ENCODE results near the gene PRKAG2.

Gene PRKAG2

GRCh38 chr7:151872531-151873401, 4.1 kb downstream of the PRKAG2 start:
- H3K4me3 ChIP-seq (IDR thresholded peaks at IDR 0.05; ENCODE audit: insufficient read depth, low read depth, low read length), result no peak overlapping the region
- no peak overlapping the region for H3K27ac ChIP-seq
- H3K36me3 ChIP-seq (ENCODE audit: insufficient read depth), result no peaks in the 10 kb centered on the region
- no peak overlapping the region for H3K9ac ChIP-seq
- H3K4me2 ChIP-seq, result no peak overlapping the region
- no peaks in the 10 kb centered on the region for H3K79me2 ChIP-seq (ENCODE audit: insufficient read depth, low read depth)
- H2AFZ ChIP-seq (ENCODE audit: low read depth), result no peak overlapping the region
- H3K4me1 ChIP-seq (ENCODE audit: low read depth, poor library complexity, severe bottlenecking), result peaks cover 9% of the 10 kb centered on the region
- TF ChIP-seq CTCF (conservative IDR thresholded peaks at IDR 0.05; ENCODE audit: low read depth, low read length), result no peak
- no peaks in the 10 kb centered on the region for H4K20me1 ChIP-seq (ENCODE audit: insufficient read depth)
- no peaks in the 10 kb centered on the region for H3K27me3 ChIP-seq (ENCODE audit: insufficient read depth, low read depth)

GRCh38 chr7:151871904-151872303, 5.0 kb downstream of the PRKAG2 start:
- Histone ChIP-seq H3K4me1 (ENCODE audit: low read depth, poor library complexity, severe bottlenecking) (peaks cover 8% of the 10 kb centered on the region), H2AFZ (ENCODE audit: low read depth) (no peak overlapping the region), H4K20me1 (ENCODE audit: insufficient read depth) (no peaks in the 10 kb centered on the region), H3K9ac (no peak overlapping the region), H3K4me2 (no peak overlapping the region), H3K27ac (no peak overlapping the region), H3K27me3 (ENCODE audit: insufficient read depth, low read depth) (no peaks in the 10 kb centered on the region), H3K4me3 (IDR thresholded peaks at IDR 0.05; ENCODE audit: insufficient read depth, low read depth, low read length) (no peak overlapping the region), H3K79me2 (ENCODE audit: insufficient read depth, low read depth) (no peaks in the 10 kb centered on the region), H3K36me3 (ENCODE audit: insufficient read depth) (no peaks in the 10 kb centered on the region)
- no peak for TF ChIP-seq CTCF (conservative IDR thresholded peaks at IDR 0.05; ENCODE audit: low read depth, low read length)

GRCh38 chr7:151871189-151871735, 5.7 kb downstream of the PRKAG2 start:
- H3K4me2 ChIP-seq, result no peak overlapping the region
- no peak overlapping the region for H3K9ac ChIP-seq
- no peaks in the 10 kb centered on the region for H3K27me3 ChIP-seq (ENCODE audit: insufficient read depth, low read depth)
- H2AFZ ChIP-seq (ENCODE audit: low read depth), result no peak overlapping the region
- no peaks in the 10 kb centered on the region for H3K79me2 ChIP-seq (ENCODE audit: insufficient read depth, low read depth)
- TF ChIP-seq CTCF (conservative IDR thresholded peaks at IDR 0.05; ENCODE audit: low read depth, low read length), result no peak
- no peaks in the 10 kb centered on the region for H3K36me3 ChIP-seq (ENCODE audit: insufficient read depth)
- no peak overlapping the region for H3K27ac ChIP-seq
- peaks cover 8% of the 10 kb centered on the region for H3K4me1 ChIP-seq (ENCODE audit: low read depth, poor library complexity, severe bottlenecking)
- no peak overlapping the region for H3K4me3 ChIP-seq (IDR thresholded peaks at IDR 0.05; ENCODE audit: insufficient read depth, low read depth, low read length)
- no peaks in the 10 kb centered on the region for H4K20me1 ChIP-seq (ENCODE audit: insufficient read depth)

GRCh38 chr7:151869968-151870918, 6.7 kb downstream of the PRKAG2 start:
- Histone ChIP-seq H3K9ac (no peak overlapping the region), H4K20me1 (ENCODE audit: insufficient read depth) (no peaks in the 10 kb centered on the region), H3K4me2 (no peak overlapping the region), H2AFZ (ENCODE audit: low read depth) (no peak overlapping the region), H3K27me3 (ENCODE audit: insufficient read depth, low read depth) (no peaks in the 10 kb centered on the region), H3K4me3 (IDR thresholded peaks at IDR 0.05; ENCODE audit: insufficient read depth, low read depth, low read length) (no peak overlapping the region), H3K36me3 (ENCODE audit: insufficient read depth) (no peaks in the 10 kb centered on the region), H3K4me1 (ENCODE audit: low read depth, poor library complexity, severe bottlenecking) (peaks cover 8% of the 10 kb centered on the region), H3K27ac (no peak overlapping the region), H3K79me2 (ENCODE audit: insufficient read depth, low read depth) (no peaks in the 10 kb centered on the region)
- TF ChIP-seq CTCF (conservative IDR thresholded peaks at IDR 0.05; ENCODE audit: low read depth, low read length), result no peak
